ENCODE data around the gene EVA1C.
"Not testable (repeated sequence)": the region's sequence is repeated elsewhere in the genome, so short reads cannot be mapped to it uniquely, and the experiment has no call there.

EVA1C gene

DNA sequence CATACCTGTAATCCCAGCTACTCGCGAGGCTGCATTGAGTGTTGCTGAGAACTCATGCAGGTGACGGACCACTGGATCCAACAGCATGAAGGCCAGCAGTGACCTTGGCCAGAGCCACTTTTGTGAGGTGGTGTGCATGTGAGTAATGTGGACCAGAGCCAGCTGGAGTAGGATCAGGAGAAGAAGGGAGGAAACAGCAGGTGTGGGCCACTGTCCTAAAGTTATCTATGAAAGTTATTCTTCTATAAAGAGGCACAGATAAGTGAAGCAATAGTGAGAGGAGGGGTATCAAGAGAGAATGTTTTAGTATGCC lies 125.0 kb downstream of the EVA1C start:
- Histone ChIP-seq H3K36me3 (ENCODE audit: control insufficient read depth in 1 of 2, insufficient read depth in 2 of 2, low read length in 2 of 2) (no peaks in the 10 kb centered on the region), H3K4me3 (ENCODE audit: low read depth in 1 of 2, low read length in 2 of 2) (no peak overlapping the region), H3K4me1 (ENCODE audit: control insufficient read depth in 1 of 2, insufficient read depth in 2 of 2, low read length in 2 of 2) (no peaks in the 10 kb centered on the region), H3K27ac (ENCODE audit: low read depth, low read length) (no peak overlapping the region), H3K9me3 (ENCODE audit: control insufficient read depth in 1 of 2, low read length in 2 of 2) (no peaks in the 10 kb centered on the region), H3K27me3 (ENCODE audit: control insufficient read depth in 1 of 2, insufficient read depth in 2 of 2, low read length in 2 of 2) (no peaks in the 10 kb centered on the region), H3K9ac (ENCODE audit: low read depth in 1 of 2, low read length in 2 of 2) (no peak overlapping the region)

DNA sequence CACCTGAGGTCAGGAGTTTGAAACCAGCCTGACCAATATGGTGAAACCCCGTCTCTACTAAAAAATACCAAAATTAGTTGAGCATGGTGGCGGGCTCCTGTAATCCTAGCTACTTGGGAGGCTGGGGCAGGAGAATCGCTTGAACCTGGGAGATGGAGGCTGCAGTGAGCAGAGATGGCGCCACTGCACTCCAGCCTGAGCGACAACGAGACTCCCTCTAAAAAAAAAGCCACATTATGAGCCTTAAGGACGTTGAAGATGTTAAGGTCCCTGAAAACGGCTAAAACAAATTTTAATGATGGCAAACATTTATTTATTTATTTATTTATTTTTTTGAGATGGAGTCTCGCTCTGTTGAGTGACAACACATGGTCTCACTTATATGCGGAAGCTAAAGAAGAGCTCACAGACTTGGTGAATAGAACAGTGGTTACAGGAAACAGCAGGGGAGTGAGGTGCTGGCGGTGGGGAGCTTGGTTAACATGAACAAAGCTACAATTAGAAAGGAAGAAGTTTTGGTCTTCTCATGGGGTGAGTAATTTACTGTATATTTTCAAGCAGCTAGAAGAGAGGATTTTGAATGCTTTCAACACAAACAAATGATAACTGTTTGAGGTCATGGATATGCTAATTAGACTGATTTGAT lies 125.8 kb downstream of the EVA1C start:
- Histone ChIP-seq H3K4me3 (ENCODE audit: low read depth in 1 of 2, low read length in 2 of 2) (no peak overlapping the region), H3K4me1 (ENCODE audit: control insufficient read depth in 1 of 2, insufficient read depth in 2 of 2, low read length in 2 of 2) (no peaks in the 10 kb centered on the region), H3K36me3 (ENCODE audit: control insufficient read depth in 1 of 2, insufficient read depth in 2 of 2, low read length in 2 of 2) (no peaks in the 10 kb centered on the region), H3K9me3 (ENCODE audit: control insufficient read depth in 1 of 2, low read length in 2 of 2) (no peaks in the 10 kb centered on the region), H3K9ac (ENCODE audit: low read depth in 1 of 2, low read length in 2 of 2) (no peak overlapping the region), H3K27me3 (ENCODE audit: control insufficient read depth in 1 of 2, insufficient read depth in 2 of 2, low read length in 2 of 2) (no peaks in the 10 kb centered on the region), H3K27ac (ENCODE audit: low read depth, low read length) (no peak overlapping the region)

DNA sequence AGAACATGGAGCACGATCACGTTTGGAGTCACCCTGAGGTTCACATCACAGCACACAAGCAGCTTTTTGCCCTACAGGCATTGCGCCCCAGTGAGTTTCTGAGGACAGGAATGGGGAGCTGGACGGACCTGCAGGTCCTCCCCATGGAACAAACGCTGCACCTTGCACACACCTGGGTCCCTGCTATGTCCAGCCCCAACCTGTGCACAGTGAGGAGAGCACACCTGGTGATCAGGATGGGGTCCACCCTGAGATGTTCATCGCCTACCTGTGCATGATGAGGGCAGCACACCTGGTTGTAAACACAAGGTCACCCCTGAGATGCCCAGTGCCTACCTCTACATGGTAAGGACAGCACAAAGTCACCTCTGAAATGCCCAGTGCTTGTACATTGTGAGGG lies 126.9 kb downstream of the EVA1C start:
- Histone ChIP-seq H3K27me3 (ENCODE audit: control insufficient read depth in 1 of 2, insufficient read depth in 2 of 2, low read length in 2 of 2) (no peaks in the 10 kb centered on the region), H3K9me3 (ENCODE audit: control insufficient read depth in 1 of 2, low read length in 2 of 2) (no peaks in the 10 kb centered on the region), H3K9ac (ENCODE audit: low read depth in 1 of 2, low read length in 2 of 2) (no peak overlapping the region), H3K36me3 (ENCODE audit: control insufficient read depth in 1 of 2, insufficient read depth in 2 of 2, low read length in 2 of 2) (no peaks in the 10 kb centered on the region), H3K4me3 (ENCODE audit: low read depth in 1 of 2, low read length in 2 of 2) (no peak overlapping the region), H3K27ac (ENCODE audit: low read depth, low read length) (no peak overlapping the region), H3K4me1 (ENCODE audit: control insufficient read depth in 1 of 2, insufficient read depth in 2 of 2, low read length in 2 of 2) (no peaks in the 10 kb centered on the region)

GRCh38 chr21:32543056-32543455 lies 130.6 kb downstream of the EVA1C start:
- not testable (repeated sequence) for H3K4me1 ChIP-seq (ENCODE audit: control insufficient read depth in 1 of 2, insufficient read depth in 2 of 2, low read length in 2 of 2); H3K9me3 ChIP-seq (ENCODE audit: control insufficient read depth in 1 of 2, low read length in 2 of 2); H3K4me3 ChIP-seq (ENCODE audit: low read depth in 1 of 2, low read length in 2 of 2); H3K27ac ChIP-seq (ENCODE audit: low read depth, low read length); H3K27me3 ChIP-seq (ENCODE audit: control insufficient read depth in 1 of 2, insufficient read depth in 2 of 2, low read length in 2 of 2); H3K9ac ChIP-seq (ENCODE audit: low read depth in 1 of 2, low read length in 2 of 2); H3K36me3 ChIP-seq (ENCODE audit: control insufficient read depth in 1 of 2, insufficient read depth in 2 of 2, low read length in 2 of 2)

- Histone ChIP-seq H3K27ac (ENCODE audit: low read depth, low read length) (no peak overlapping the region), H3K4me3 (ENCODE audit: low read depth in 1 of 2, low read length in 2 of 2) (no peak overlapping the region), H3K9ac (ENCODE audit: low read depth in 1 of 2, low read length in 2 of 2) (no peak overlapping the region), H3K27me3 (ENCODE audit: control insufficient read depth in 1 of 2, insufficient read depth in 2 of 2, low read length in 2 of 2) (no peaks in the 10 kb centered on the region), H3K9me3 (ENCODE audit: control insufficient read depth in 1 of 2, low read length in 2 of 2) (no peaks in the 10 kb centered on the region), H3K36me3 (ENCODE audit: control insufficient read depth in 1 of 2, insufficient read depth in 2 of 2, low read length in 2 of 2) (no peaks in the 10 kb centered on the region), H3K4me1 (ENCODE audit: control insufficient read depth in 1 of 2, insufficient read depth in 2 of 2, low read length in 2 of 2) (no peaks in the 10 kb centered on the region)
These were observed 131.5 kb downstream of the EVA1C start for GRCh38 chr21:32543975-32544374.

GRCh38 chr21:32544697-32545096 lies 132.2 kb downstream of the EVA1C start:
- H3K4me3 ChIP-seq (ENCODE audit: low read depth in 1 of 2, low read length in 2 of 2) = no peak overlapping the region
- no peaks in the 10 kb centered on the region for H3K9me3 ChIP-seq (ENCODE audit: control insufficient read depth in 1 of 2, low read length in 2 of 2)
- H3K4me1 ChIP-seq (ENCODE audit: control insufficient read depth in 1 of 2, insufficient read depth in 2 of 2, low read length in 2 of 2) = no peaks in the 10 kb centered on the region
- no peaks in the 10 kb centered on the region for H3K27me3 ChIP-seq (ENCODE audit: control insufficient read depth in 1 of 2, insufficient read depth in 2 of 2, low read length in 2 of 2)
- H3K27ac ChIP-seq (ENCODE audit: low read depth, low read length) = no peak overlapping the region
- H3K9ac ChIP-seq (ENCODE audit: low read depth in 1 of 2, low read length in 2 of 2) = no peak overlapping the region
- H3K36me3 ChIP-seq (ENCODE audit: control insufficient read depth in 1 of 2, insufficient read depth in 2 of 2, low read length in 2 of 2) = no peaks in the 10 kb centered on the region

GRCh38 chr21:32545948-32546441 lies 133.5 kb downstream of the EVA1C start:
- H3K9me3 ChIP-seq (ENCODE audit: control insufficient read depth in 1 of 2, low read length in 2 of 2) = no peaks in the 10 kb centered on the region
- H3K27ac ChIP-seq (ENCODE audit: low read depth, low read length) = no peak overlapping the region
- no peaks in the 10 kb centered on the region for H3K27me3 ChIP-seq (ENCODE audit: control insufficient read depth in 1 of 2, insufficient read depth in 2 of 2, low read length in 2 of 2)
- no peaks in the 10 kb centered on the region for H3K4me1 ChIP-seq (ENCODE audit: control insufficient read depth in 1 of 2, insufficient read depth in 2 of 2, low read length in 2 of 2)
- no peak overlapping the region for H3K4me3 ChIP-seq (ENCODE audit: low read depth in 1 of 2, low read length in 2 of 2)
- no peak overlapping the region for H3K9ac ChIP-seq (ENCODE audit: low read depth in 1 of 2, low read length in 2 of 2)
- no peaks in the 10 kb centered on the region for H3K36me3 ChIP-seq (ENCODE audit: control insufficient read depth in 1 of 2, insufficient read depth in 2 of 2, low read length in 2 of 2)

GRCh38 chr21:32547018-32547417 lies 134.5 kb downstream of the EVA1C start:
- no peaks in the 10 kb centered on the region for H3K9me3 ChIP-seq (ENCODE audit: control insufficient read depth in 1 of 2, low read length in 2 of 2)
- no peak overlapping the region for H3K4me3 ChIP-seq (ENCODE audit: low read depth in 1 of 2, low read length in 2 of 2)
- no peak overlapping the region for H3K27ac ChIP-seq (ENCODE audit: low read depth, low read length)

DNA sequence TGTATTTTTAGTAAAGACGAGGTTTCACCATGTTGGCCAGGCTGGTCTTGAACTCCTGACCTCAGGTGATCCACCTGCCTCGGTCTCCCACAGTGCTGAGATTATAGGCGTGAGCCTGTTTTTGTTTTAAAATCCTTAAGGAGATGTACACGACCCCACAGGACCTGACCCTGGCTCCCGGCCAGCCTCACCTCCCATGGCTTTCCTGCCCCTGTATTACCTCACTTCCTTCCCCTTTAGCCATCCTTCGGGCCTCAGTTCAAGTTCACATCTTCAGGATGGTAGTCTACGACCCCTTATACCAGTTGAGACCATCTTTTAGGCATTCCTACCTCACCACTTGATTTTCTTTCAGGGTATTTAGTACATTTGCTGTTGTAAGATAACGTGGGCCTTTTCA lies 136.5 kb downstream of the EVA1C start:
- no peaks in the 10 kb centered on the region for H3K36me3 ChIP-seq (ENCODE audit: control insufficient read depth in 1 of 2, insufficient read depth in 2 of 2, low read length in 2 of 2)
- no peak overlapping the region for H3K4me3 ChIP-seq (ENCODE audit: low read depth in 1 of 2, low read length in 2 of 2)
- no peaks in the 10 kb centered on the region for H3K9me3 ChIP-seq (ENCODE audit: control insufficient read depth in 1 of 2, low read length in 2 of 2)
- H3K27me3 ChIP-seq (ENCODE audit: control insufficient read depth in 1 of 2, insufficient read depth in 2 of 2, low read length in 2 of 2) = no peaks in the 10 kb centered on the region
- H3K9ac ChIP-seq (ENCODE audit: low read depth in 1 of 2, low read length in 2 of 2) = no peak overlapping the region
- no peak overlapping the region for H3K27ac ChIP-seq (ENCODE audit: low read depth, low read length)
- H3K4me1 ChIP-seq (ENCODE audit: control insufficient read depth in 1 of 2, insufficient read depth in 2 of 2, low read length in 2 of 2) = no peaks in the 10 kb centered on the region

More at GRCh38 chr21:32547018-32547417, 134.5 kb downstream of the EVA1C start:
- no peaks in the 10 kb centered on the region for H3K4me1 ChIP-seq (ENCODE audit: control insufficient read depth in 1 of 2, insufficient read depth in 2 of 2, low read length in 2 of 2)
- H3K9ac ChIP-seq (ENCODE audit: low read depth in 1 of 2, low read length in 2 of 2) = no peak overlapping the region
- H3K36me3 ChIP-seq (ENCODE audit: control insufficient read depth in 1 of 2, insufficient read depth in 2 of 2, low read length in 2 of 2) = no peaks in the 10 kb centered on the region
- H3K27me3 ChIP-seq (ENCODE audit: control insufficient read depth in 1 of 2, insufficient read depth in 2 of 2, low read length in 2 of 2) = no peaks in the 10 kb centered on the region

- Histone ChIP-seq H3K4me1 (ENCODE audit: control insufficient read depth in 1 of 2, insufficient read depth in 2 of 2, low read length in 2 of 2) (no peaks in the 10 kb centered on the region), H3K4me3 (ENCODE audit: low read depth in 1 of 2, low read length in 2 of 2) (no peak overlapping the region), H3K9me3 (ENCODE audit: control insufficient read depth in 1 of 2, low read length in 2 of 2) (no peaks in the 10 kb centered on the region), H3K27ac (ENCODE audit: low read depth, low read length) (no peak overlapping the region), H3K27me3 (ENCODE audit: control insufficient read depth in 1 of 2, insufficient read depth in 2 of 2, low read length in 2 of 2) (no peaks in the 10 kb centered on the region), H3K36me3 (ENCODE audit: control insufficient read depth in 1 of 2, insufficient read depth in 2 of 2, low read length in 2 of 2) (no peaks in the 10 kb centered on the region), H3K9ac (ENCODE audit: low read depth in 1 of 2, low read length in 2 of 2) (no peak overlapping the region)
These were observed 136.9 kb downstream of the EVA1C start for GRCh38 chr21:32549440-32549839.

GRCh38 chr21:32549886-32550285 lies 137.4 kb downstream of the EVA1C start:
- H3K9ac ChIP-seq (ENCODE audit: low read depth in 1 of 2, low read length in 2 of 2) = no peak overlapping the region
- H3K4me1 ChIP-seq (ENCODE audit: control insufficient read depth in 1 of 2, insufficient read depth in 2 of 2, low read length in 2 of 2) = no peaks in the 10 kb centered on the region
- no peaks in the 10 kb centered on the region for H3K36me3 ChIP-seq (ENCODE audit: control insufficient read depth in 1 of 2, insufficient read depth in 2 of 2, low read length in 2 of 2)

More at GRCh38 chr21:32549886-32550285, 137.4 kb downstream of the EVA1C start:
- Histone ChIP-seq H3K27me3 (ENCODE audit: control insufficient read depth in 1 of 2, insufficient read depth in 2 of 2, low read length in 2 of 2) (no peaks in the 10 kb centered on the region), H3K27ac (ENCODE audit: low read depth, low read length) (no peak overlapping the region), H3K4me3 (ENCODE audit: low read depth in 1 of 2, low read length in 2 of 2) (no peak overlapping the region), H3K9me3 (ENCODE audit: control insufficient read depth in 1 of 2, low read length in 2 of 2) (no peaks in the 10 kb centered on the region)

Data from duodenal mucosa (tissue), 2 donors.